DMS79 treated with DMSO at 0.1 percent for 48 hours (cell line): ENCODE data around the gene SLC39A11.

ENCODE experiments used
- DNase-seq: peaks from one replicate; lab custom pipeline; 2025; lab: John Stamatoyannopoulos, UW

The SLC39A11 gene

GRCh38 chr17:72747501-72747900 is 345.0 kb downstream of the SLC39A11 start:
- no peak for DNase-seq

- no peak for DNase-seq
These were observed 347.2 kb downstream of the SLC39A11 start for GRCh38 chr17:72745241-72745640.

GRCh38 chr17:72743037-72743467 is 349.4 kb downstream of the SLC39A11 start:
- DNase-seq: no peak

GRCh38 chr17:72737151-72737690 is 355.3 kb downstream of the SLC39A11 start:
- DNase-seq: no peak

GRCh38 chr17:72735592-72735991 is 356.9 kb downstream of the SLC39A11 start:
- no peak for DNase-seq

- no peak for DNase-seq
These were observed 357.4 kb downstream of the SLC39A11 start for GRCh38 chr17:72735048-72735447.

GRCh38 chr17:72734613-72735012 is 357.9 kb downstream of the SLC39A11 start:
- no peak for DNase-seq

GRCh38 chr17:72733619-72734282 is 358.7 kb downstream of the SLC39A11 start:
- DNase-seq: no peak

- DNase-seq: no peak
These were observed 359.4 kb downstream of the SLC39A11 start for GRCh38 chr17:72732893-72733618.

- DNase-seq: no peak
These were observed 362.4 kb downstream of the SLC39A11 start for GRCh38 chr17:72730077-72730476.

- DNase-seq: peak; percentile 29
These were observed 365.6 kb downstream of the SLC39A11 start for GRCh38 chr17:72726936-72727335.

GRCh38 chr17:72725433-72726068 is 366.9 kb downstream of the SLC39A11 start:
- DNase-seq: peak; percentile 31

GRCh38 chr17:72724267-72724666 is 368.2 kb downstream of the SLC39A11 start:
- DNase-seq: no peak

- no peak for DNase-seq
These were observed 368.8 kb downstream of the SLC39A11 start for GRCh38 chr17:72723711-72724110.

GRCh38 chr17:72720494-72720825 is 372.0 kb downstream of the SLC39A11 start:
- DNase-seq: no peak

- DNase-seq: no peak
These were observed 372.7 kb downstream of the SLC39A11 start for GRCh38 chr17:72719578-72720493.

- DNase-seq: no peak
These were observed 373.3 kb downstream of the SLC39A11 start for GRCh38 chr17:72719206-72719577.

GRCh38 chr17:72717676-72718075 is 374.8 kb downstream of the SLC39A11 start:
- DNase-seq: no peak

- DNase-seq: no peak
These were observed 375.2 kb downstream of the SLC39A11 start for GRCh38 chr17:72717276-72717675.

GRCh38 chr17:72715906-72716572 is 376.4 kb downstream of the SLC39A11 start:
- DNase-seq: no peak

- DNase-seq: peak; percentile 54
These were observed 378.0 kb downstream of the SLC39A11 start for GRCh38 chr17:72714357-72714966.
